Inflammatory macrophage (primary cell): ENCODE measurements around the gene INPP5J.

ENCODE experiments used
- DNase-seq, 2 donors: peaks; one replicate each; pipeline ENCODE4 v3.0.0-alpha.2; 2020 to 2022

Gene INPP5J

DNA sequence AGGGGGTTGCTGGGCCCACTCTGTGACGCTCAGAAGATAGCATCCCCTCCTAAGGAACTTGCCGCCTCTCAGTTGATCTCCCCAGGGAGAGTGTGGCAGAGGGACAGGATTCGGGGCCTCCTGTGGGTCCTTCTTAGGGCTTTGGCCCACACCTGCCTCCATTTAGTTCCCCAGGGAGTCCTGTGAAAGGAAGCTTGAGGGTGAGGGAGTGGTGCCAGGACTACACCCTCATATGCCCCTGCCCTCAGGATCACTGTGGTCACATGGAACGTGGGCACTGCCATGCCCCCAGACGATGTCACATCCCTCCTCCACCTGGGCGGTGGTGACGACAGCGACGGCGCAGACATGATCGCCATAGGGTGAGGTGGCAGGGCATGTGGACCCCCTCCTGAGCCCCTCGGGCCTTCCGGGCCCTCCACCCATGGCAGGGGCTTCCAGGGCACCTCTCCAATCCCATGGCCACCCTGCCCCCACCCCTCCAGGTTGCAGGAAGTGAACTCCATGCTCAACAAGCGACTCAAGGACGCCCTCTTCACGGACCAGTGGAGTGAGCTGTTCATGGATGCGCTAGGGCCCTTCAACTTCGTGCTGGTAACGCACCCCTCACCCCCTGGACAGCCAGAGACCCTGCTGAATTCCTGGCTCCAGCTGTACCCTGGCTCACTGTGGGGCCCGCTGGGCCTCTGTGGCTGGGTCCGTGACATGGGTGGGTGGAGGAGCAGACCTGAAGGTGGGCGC, 3.5 kb downstream of the INPP5J start:
- no peak for DNase-seq

DNA sequence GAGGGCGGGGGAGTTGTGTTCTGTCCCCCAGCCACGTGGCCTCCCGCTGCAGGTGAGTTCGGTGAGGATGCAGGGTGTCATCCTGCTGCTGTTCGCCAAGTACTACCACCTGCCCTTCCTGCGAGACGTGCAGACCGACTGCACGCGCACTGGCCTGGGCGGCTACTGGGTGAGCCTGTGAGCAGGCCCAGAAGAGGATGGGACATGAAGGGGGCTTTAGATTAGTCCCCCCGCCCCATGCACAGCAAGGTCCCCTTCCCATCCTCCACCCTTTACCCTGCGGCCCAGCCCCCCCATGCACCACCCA, 4.1 kb downstream of the INPP5J start:
- DNase-seq = no peak

DNA sequence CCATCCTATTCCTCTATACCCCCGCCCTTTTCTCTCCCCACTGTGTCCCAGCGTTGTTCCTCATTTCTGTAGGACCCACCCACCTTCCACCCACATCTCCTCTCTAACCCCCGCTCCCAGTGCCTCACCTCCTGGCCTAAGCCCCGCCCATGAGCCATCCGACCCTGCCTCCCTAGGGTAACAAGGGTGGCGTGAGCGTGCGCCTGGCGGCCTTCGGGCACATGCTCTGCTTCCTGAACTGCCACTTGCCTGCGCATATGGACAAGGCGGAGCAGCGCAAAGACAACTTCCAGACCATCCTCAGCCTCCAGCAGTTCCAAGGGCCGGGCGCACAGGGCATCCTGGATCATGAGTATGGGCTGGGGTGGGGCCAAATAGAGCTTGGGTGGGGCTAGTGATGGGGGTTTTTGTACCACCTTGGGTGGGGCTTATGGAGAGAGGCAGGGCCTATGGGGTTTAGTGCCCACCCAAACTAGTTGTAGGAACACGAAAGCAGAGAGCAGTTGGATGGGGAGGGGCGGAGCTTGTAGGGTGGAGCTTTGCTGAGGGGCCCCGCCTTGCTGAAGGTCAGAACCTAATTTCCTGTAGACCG, 4.5 kb downstream of the INPP5J start:
- DNase-seq = peak in 1 of 2 donors; percentile 39

DNA sequence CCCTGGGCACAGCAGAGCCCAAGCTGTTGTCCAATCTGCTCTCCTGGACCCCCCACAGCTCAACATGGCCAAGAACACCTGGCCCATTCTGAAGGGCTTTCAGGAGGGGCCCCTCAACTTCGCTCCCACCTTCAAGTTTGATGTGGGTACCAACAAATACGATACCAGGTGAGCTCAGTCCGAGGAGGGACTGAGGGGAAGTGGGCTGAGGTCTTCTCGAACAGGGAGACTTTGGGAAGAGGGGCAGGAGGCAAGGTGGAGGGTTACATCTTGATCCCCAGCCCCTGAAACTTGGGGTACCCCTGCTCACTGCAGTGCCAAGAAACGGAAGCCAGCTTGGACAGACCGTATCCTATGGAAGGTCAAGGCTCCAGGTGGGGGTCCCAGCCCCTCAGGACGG, 5.4 kb downstream of the INPP5J start:
- no peak for DNase-seq

DNA sequence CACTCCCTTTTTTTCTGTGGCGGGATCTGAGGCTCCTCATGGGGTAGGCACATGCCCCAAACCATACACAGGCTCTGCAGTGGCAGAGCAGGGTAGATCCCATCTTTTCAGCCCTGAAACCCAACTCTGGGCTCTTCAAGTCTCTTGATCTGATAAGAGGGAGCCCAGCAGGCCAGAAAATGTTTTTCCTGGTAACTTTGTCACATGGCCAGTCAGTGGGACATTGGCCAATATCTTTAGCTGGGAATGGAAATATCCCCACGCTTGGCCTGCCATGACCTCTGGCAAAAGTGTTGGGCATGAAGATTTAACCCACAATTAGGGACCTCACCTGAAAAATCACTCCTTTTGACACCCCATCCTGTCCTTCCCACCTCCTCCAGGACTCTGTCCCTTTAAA, 8.1 kb downstream of the INPP5J start:
- DNase-seq = no peak

DNA sequence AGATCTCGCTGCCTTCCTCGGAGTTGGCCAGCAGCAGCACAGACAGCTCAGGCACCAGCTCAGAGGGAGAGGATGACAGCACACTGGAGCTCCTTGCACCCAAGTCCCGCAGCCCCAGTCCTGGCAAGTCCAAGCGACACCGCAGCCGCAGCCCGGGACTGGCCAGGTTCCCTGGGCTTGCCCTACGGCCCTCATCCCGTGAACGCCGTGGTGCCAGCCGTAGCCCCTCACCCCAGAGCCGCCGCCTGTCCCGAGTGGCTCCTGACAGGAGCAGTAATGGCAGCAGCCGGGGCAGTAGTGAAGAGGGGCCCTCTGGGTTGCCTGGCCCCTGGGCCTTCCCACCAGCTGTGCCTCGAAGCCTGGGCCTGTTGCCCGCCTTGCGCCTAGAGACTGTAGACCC, 11.1 kb downstream of the INPP5J start:
- no peak for DNase-seq

DNA sequence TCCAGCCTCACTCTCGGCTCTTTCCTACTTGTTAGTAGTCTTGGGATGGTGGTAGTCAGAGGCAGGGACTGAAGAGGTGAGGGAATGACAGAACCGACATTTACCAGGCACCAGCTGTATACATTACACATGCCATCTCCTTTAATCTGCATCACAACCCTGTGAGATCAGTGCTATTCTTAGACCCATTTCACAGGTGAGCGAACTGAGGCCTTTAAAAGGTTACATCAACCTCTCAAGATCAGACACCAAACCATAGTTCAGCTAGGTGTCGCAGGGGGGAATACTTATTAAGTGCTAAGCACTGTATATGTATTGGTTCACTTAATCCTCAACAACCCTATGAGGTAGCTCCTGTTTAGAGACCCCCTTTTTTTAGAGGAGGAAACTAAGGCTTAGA, 11.9 kb downstream of the INPP5J start:
- no peak for DNase-seq

DNA sequence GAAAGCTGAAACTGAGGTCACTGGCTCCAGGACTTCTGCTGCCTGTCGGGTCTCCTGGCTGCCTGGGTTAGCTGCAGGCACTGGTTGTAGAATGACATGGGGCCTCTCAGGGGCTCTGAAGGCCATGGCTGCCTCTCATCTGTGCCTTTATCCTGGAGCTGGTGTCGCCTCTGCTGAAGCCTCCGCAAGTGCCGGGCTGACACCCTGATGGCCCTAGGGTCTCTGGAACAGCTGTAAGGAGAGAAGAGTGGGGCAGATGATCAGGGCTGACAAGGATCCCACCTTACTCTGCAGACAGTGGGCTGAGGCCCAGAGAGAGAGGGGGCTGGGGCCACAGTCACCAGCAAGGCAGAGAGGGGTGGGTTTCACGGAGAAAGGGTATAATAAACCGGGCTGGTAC, 12.9 kb downstream of the INPP5J start:
- DNase-seq = no peak

DNA sequence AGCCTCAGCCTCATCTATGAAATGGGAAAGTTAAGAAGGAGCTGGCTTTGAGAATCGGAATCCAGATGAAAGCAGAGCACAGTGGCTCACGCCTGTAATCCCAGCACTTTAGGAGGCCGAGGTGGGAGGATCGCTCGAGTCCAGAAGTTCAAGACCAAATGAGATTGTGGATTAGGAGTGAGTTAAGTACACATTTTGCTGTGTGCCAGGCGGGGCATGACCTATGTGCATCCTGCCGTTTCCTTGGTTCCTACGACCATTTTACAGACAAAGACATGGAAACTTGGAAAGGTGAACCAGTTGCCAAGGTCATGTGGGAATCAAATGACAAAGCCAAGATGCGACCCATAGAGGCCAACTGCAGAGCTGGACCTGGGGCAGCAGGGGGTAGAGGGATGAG, 13.4 kb downstream of the INPP5J start:
- DNase-seq = no peak

DNA sequence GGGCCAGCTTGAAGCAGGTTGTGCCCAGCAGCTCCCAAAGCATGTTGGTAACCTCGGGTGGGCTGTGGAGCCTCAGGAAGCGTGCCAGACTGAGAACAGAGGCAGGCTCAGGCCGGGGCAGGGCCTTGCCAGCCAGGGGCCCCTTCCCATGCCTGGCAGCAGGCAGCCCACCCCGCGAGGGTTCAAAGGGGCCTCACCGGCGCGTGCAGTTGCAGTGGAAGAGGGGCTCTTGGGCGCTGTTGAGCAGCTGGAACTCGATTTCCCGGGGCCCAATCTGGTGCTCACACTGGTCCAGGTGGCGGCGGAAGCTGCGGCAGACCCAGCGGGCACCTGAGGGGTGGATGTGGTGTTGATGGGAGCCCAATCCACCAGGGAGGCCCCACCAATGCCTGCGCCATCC, 13.9 kb downstream of the INPP5J start:
- no peak for DNase-seq

DNA sequence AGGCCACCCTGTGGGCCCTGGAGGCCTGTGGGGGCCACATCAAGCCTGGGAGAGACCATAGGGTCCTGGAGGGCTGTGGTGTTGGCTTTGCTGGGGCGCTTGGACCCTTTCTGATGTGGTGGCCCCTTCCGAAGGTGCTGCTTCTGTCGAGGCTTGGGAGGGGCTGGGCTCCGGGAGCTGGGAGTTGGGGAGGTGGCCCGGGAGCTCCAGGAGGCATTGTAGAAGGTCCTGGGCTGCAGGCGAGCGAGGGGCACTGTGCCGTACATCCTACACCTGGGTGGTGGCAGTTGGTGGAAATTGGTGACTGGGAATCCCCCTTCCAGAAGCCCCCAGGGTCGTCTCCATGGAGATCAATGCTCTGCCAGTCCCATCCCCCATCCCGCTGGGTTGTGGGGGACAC, 15.0 kb downstream of the INPP5J start:
- DNase-seq = no peak

DNA sequence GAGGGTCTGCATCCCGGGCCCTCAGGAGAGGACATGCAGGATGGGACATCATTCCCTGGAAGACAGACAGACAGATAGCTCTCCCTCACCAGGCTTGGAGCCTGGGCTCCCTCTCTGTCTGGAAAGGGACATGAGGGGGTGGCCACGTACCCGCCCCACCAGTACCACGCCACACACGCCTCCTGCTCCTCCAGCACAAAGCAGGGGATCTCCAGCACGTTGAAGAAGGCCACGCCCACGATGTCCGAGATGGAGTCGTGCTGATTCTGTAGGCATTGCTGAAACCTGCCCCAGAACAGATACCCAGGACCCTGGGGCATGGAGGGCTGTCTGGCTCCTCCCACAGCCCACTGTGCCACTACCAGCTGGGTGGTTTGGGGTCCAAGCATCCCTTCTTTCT, 15.4 kb downstream of the INPP5J start:
- no peak for DNase-seq

DNA sequence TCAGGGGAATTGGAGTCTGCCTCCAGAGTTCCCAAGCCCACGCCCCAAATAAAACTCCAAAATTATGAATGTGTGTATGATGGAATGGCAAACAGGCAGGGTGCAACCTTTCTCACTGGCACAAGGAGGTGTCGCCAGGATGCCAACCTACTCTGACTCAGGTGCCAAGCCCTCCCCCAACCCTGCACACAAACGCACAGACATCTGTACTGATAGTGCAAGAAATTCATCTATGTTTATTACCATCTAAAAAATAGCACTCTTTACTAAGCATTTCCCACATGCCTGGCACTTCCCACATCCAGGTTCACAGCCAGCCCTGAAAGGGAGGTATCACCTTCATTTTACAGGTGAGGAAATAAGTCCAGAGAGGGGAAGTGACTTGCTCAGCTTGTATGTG, 16.3 kb downstream of the INPP5J start:
- DNase-seq = no peak

DNA sequence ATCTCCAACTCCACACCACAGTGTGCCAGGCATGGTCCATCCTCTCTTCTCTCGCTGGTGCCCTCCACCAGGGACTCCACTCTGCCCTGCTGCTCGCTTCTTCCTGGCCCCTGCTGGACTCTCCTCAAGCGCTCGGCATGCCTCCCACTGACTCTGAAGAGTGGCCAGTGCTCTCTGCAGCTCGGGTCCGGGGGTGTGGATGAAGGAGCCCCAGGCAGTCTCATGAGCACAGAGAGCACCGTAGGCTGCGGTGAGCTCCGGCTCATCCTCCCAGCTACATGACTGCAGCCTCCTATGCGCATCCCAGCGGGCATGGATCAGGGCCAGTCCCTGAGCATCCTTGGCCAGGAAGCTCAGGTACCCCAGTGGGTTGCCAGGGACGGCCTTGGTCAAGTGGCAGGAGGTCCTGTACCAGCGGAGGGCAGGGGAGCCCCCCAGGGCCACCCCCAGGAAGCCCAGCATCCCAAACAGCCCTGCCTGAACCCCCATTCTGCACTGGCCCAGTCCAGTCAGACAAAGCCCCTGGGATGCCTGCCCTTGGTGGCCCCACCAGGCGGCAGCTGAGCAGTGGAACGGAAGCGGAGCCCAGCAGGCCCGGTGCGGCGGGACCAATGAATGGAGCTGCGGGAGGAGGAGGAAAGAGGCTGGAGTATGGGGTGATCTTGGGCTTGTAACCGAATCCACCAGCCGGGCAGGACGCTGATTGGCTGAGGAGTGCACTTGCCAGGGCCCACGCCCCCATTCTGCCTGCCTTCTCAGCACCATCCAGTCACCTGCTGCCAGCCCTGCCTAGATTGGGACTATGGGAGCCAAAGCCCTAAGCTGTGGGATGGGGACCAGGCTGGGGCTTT, 17.3 kb downstream of the INPP5J start, which contains the start of gene PLA2G3:
Gene PLA2G3, minus strand, starts transcription at position 643 of the 851 bp plus-strand sequence. Its CDS starts 154 bp downstream, at position 489.
- no peak for DNase-seq

DNA sequence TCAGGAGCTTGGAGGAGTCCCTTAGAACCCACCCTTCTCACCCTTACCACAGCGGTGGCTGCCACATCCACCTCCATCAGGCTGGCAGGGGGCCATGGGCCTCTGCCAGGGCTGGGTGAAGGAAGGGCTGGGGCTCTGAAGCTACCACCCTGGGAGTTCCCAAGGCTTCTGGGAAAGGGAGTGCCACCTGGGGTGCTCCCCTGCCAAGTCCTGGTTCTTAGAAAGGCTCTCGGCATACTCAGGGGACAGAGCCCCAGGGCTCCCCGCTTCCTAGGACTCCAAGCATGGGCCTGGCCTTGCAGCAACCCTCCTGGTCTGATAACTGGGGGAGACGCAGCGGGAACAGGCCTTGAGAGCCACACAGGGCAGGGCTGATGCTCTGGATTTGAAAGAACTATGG, 18.0 kb downstream of the INPP5J start:
- DNase-seq = no peak

DNA sequence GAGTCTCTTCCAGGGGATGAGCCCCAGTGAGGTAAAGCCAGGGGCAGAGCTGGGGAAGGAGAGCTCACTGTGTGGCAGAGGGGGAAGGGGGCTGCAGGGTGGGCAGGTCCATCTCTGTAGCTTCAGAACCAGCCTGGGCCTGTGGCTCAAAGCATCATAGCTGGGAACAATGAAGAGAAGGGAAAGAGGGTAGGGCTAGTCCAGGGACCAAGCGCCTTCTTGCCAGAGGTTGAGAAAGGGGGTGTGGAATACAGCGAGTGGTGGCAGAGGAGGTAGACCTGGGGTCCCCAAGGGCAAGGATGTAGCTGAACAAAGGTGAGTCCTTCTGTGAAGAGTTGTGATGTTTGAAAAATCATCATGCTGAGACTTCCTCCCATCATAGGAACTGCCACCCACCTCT, 18.8 kb downstream of the INPP5J start:
- no peak for DNase-seq

DNA sequence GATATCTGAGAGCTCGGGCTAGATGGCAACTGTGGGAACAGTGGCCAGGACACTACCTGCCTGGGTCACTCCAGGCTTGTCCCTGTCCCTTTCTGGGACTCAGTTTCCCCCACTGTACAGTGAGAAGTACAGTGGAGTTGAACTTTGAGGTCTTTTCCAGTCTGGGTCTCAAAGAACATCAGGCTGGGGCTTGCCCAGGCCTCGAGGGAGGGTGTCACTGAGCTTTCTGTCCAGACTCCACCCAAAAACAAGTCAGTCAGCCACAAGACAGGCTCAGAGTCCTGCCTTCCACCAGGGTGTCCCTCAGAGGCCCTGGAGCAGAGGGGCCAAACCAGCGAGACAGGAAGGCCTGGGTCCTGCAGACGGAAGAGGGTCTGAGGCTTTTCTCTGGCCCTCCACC, 19.5 kb downstream of the INPP5J start:
- DNase-seq = no peak

DNA sequence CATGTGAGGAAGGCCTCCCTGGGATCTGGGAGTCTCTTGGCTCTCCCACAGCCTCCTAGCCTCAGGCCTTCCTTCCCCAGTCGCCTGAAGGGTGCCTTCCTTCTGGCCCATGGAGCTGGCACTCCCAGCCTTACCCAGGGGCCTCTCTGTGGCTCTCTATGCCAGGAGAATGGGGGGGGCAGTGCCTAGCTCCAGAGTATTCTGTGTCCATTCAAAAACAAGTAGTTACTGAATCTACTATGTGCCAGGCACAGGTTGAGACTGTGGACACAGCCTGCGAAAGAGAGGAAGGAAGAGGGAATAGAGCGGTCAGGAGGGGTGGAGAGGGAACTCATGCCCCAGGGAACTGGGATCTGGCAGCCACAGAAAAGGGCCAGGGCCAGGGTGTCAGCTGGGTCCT, 20.3 kb downstream of the INPP5J start:
- no peak for DNase-seq

DNA sequence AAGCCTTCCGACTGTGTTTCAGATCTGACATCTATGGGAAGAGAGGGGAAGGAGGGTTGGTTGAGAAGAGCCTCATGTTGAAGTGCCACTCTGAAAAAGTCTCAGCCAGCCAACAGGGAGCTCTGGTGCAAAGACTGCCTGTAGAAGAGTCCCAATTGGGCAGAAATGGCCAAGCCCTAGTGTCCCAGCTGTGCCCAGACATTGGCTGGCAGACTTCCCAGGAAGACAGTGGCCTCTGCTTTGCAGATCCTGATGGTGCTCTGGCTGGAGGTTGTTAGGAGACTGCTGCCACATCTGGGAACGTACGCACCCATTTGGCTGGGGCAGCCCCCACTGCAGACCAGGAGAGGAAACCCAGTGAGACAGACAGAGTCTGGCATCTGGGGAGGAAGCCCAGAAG, 20.8 kb downstream of the INPP5J start:
- DNase-seq = no peak

DNA sequence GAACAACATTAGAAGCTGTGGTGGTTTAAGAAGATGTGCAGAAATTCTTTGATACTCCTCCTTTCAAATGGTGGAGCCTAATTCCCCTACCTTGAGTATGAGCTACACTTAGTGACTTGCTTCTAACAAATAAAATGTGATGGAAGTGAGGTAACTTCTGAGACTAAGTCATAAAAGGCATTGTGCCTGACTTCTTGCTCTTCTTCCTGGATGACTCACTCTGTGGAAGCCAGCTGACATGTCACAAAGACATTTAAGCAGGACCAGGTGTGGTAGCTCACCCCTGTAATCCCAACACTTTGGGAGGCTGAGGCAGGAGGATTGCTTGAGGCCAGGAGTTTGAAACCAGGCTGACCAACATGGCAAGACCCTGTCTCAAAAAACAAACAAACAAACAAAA, 21.5 kb downstream of the INPP5J start:
- DNase-seq = no peak

DNA sequence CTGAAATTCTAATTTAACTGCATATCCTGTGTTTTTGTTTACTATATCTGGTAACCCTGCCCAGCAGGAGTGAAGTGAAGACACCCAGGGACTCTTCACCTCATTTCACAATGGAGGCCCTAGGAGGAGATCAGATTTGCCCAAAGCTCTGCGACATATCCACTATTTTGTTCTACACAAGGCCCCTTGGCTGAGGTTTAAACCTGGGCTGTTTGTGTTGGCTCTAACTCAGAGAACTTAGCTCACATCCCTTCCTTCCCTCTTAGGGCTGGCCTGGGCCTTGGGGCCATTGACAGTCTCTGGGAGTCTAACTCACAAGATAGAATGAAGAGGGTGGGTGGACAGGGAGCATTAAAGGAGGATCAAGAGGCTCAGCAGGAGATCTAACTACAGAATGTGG, 25.7 kb downstream of the INPP5J start:
- DNase-seq = no peak

DNA sequence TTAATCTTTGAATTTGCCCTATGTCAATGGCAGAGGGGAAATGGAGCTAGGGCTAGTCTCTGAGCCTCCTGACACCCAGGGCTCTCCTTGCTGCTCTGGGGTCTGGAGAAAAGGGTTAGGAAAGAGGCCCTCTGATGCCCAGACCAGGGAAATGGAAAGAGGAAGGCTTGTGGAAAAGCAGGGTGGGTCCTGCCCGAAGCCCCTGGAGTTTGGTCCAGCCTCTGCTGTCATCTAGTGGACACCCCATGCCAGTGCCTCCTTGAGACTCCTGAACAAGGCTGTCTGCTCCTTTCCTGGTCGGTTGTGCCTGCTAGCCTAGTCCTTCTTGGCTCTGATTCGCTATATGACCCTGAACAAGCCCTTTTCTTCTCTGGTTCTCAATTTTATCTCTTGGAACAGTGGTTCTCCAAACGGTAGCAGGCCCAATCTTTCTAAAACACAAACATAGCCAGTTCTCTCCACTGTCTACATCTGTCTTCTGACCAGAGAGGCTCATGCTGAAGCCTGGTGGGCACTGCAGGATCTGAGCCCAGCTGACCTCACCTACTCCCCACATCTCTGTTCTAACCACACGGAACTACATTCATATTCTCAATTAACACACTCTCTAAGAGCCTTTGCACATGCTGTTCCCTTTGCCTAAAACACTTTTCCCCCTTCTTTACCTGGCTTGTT, 26.3 kb downstream of the INPP5J start:
- peak; percentile 45 to 60 for DNase-seq

DNA sequence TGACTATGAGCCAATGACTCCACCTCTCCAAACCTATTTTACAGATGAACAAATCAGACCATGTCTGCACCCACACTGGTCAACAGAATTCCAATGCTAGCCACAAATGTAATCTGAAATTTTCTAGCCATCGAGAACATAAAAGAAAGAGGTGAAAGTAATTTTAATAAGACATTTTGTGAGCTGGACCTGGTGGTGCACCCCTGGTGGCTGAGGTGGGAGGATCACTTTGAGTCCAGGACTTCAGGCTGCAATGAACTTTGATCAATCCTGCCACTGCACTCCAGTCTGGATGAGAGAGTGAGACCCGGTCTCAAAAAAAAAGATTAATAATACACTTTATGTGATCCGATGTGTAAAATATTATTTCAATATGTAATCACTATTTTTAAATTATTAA, 27.8 kb downstream of the INPP5J start:
- no peak for DNase-seq
